HG02678 (cell line): ENCODE data around the gene WDR53.
"Not testable (repeated sequence)": the region's sequence is repeated elsewhere in the genome, so short reads cannot be mapped to it uniquely, and the experiment has no call there.

Experiments
- ATAC-seq: cut with Tn5 transposase; IDR thresholded peaks from one replicate; pipeline ENCODE4 v1.9.1; 2021; ENCODE audit warnings: mild to moderate bottlenecking, moderate library complexity; ENCODE audit not compliant: unreplicated experiment

Gene WDR53

GRCh38 chr3:196568246-196569002 lies at the start of gene WDR53, which contains the start of gene FBXO45:
Gene WDR53, minus strand, starts transcription at chr3:196568554. Its CDS starts 7,079 bp downstream, at chr3:196561475.
Gene FBXO45, plus strand, starts transcription at chr3:196568660. Its CDS starts 325 bp downstream, at chr3:196568985.
- ATAC-seq = peak; percentile 89

GRCh38 chr3:196617256-196617655 lies 48.9 kb upstream of the WDR53 start:
- no peak for ATAC-seq

GRCh38 chr3:196615234-196615633 lies 46.9 kb upstream of the WDR53 start:
- ATAC-seq = not testable (repeated sequence)

DNA sequence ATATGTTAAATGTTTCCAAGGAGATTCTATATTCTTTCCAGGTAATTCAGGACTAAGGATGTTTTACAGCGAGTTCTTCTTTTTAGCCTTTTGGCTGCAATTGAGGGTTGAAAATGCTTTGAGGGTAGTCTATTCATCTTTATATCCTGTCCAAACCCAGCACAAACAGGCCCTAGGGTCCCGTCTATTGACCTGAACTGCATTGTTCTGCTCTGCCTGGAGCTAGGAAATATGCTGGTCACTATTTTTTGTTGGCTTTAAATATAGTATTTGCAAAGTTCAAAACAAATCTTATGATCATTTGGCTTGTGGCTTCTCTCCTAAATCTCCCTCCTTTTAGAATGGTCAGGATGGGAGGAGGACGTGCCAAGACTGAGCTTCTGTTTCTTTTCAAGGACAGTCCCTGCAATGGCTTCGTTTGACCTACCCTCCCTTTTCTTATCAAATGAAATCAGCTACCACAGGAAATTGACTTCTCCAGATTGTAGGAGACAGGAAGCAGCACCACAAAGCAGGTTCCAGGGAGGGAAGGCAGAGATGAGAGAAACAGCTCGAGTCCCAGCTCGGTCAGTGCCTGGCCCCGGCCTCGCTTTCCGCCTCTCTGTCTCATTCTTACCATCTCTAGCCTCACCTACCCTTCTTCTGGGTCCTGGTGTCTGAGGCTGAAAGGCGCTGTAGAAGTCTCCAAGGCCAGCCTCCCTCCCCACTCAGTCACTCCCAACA lies 43.6 kb upstream of the WDR53 start:
- no peak for ATAC-seq

GRCh38 chr3:196609805-196610515 lies 41.6 kb upstream of the WDR53 start:
- no peak for ATAC-seq

GRCh38 chr3:196609343-196609775 lies 41.0 kb upstream of the WDR53 start:
- ATAC-seq = peak; percentile 72

GRCh38 chr3:196608693-196609092 lies 40.3 kb upstream of the WDR53 start:
- no peak for ATAC-seq

DNA sequence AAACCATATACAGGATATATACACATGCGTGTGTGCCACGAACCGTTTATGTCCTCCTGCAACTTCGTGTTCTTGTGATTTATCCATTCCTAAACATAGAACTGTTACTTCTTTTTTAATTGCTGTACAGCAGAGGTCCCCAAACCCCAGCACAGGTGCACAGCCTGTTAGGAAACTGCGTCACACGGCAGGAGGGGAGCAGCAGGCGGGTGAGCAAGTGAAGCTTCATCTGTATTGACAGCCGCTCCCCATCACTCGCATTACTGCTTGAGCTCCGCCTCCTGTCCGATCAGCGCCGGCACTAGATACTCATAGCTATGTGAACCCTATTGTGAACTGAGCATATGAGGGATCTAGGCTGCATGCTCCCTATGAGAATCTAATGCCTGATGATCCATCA lies 36.2 kb upstream of the WDR53 start:
- ATAC-seq = no peak

- ATAC-seq = no peak
These were observed 35.3 kb upstream of the WDR53 start for GRCh38 chr3:196603683-196604082.

DNA sequence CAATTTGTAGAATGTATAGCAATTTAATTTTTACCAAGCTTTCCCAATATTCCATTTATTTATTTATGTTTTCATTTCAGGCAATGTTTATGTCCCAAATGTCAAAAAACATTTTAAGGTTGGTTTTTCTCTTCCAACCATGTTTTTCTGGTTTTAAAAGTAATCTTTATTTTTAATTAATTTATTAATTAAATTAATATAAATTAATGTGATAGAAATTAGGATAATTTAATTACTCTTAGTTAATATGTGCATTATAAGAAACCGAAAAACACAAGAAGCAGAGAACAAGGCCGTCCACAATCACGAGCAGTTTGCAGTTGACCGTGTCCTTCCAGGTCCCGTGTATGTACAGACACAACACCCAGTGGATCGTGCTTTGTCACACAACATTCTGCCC lies 34.3 kb upstream of the WDR53 start:
- no peak for ATAC-seq

DNA sequence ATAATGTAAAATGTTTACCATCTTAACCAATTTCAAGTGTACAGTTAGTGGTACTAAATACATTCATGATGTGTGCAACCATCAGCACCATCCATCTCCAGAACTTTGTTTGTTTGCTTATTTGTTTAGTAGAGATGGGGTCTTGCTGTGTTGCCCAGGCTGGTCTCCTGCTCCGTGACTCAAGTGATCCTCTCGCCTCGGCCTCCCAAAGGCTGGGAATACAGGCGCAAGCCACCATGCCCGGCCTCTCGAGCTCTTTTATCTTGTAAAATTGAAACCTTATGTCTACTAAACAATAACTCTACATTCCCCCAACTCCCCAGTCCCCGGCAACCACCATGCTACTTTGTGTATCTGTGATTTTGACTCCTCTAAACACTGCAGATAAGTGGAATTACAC lies 32.0 kb upstream of the WDR53 start:
- no peak for ATAC-seq

DNA sequence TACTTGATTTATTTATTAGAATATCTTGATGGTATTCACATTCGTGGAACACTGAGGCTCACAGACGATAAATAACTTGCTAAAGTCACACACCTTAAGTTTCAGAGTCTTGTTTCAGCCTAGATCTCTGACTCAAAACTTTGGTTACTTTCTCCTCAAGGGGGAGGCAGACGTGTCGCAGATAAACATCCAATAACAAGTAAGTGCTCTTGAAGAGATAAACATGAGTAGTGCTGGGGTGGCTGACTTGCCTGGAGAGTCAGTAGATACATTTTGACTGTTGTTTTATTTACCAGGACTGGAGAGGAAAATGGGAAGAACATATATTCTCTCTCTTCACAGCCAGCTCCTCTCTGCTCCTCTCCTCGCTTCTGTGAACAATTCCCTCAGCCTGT lies 31.4 kb upstream of the WDR53 start:
- no peak for ATAC-seq

GRCh38 chr3:196597971-196598733 lies 29.8 kb upstream of the WDR53 start:
- ATAC-seq = not testable (repeated sequence)

DNA sequence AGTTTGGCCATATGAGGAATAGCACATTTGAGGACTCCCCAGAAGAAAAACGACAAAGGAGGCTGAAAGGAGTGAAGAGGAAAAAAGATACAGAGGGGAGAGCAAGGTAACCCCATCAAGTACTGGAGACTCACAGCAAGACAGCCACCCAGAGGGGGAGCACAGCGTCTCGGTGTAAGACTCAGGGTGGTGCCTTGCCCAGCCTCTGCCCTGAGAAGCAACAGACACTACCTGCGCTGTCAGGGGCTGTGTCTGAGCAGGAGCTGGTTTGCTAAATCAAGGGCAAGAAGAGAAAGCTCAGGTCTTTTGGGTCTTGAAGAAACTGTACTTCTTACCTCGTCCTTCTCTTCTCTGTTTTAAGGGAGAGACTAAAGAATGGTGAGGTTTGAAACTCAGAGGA lies 28.0 kb upstream of the WDR53 start:
- ATAC-seq = no peak

DNA sequence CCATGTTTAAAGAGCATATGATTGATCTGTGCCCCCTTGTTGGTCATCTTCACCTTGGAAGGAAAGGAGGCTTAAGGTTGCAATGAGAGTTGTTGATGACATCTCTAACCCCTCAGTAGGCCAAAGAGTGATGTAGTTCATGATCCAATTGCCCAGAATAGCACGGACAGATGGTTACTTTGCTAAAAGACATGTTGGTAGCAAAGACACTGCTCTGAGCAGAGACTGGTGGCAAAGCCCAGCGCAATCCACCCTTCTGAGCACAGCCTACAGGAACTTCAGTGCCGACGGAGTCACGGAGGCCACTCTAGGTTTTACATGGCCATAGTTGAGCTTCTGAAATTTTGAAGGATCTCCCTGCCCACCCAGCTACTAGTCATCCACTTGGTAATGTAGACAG lies 21.9 kb upstream of the WDR53 start:
- no peak for ATAC-seq

GRCh38 chr3:196585044-196585757 lies 16.8 kb upstream of the WDR53 start:
- no peak for ATAC-seq

DNA sequence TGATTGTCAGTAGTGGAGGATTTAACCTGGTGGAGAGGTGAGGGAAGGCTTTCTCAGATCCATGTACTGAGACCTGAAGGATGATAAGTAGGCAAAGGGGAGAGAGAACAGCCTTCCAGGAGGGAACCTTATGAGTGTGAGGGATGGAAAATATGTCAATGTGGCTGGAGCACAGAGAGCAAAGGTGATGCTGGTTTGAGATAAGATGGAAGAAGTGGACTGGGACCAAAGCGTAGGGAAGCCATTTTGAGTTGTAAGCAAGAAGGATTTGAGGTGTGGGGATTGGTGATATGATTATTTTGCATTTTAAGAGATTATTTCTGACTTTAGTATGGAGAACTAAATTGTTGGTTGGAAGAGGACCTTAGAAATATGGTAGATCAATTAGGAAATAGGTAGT lies 4.0 kb upstream of the WDR53 start:
- ATAC-seq = no peak

GRCh38 chr3:196570332-196570731 lies 2.0 kb upstream of the WDR53 start:
- ATAC-seq = not testable (repeated sequence)

DNA sequence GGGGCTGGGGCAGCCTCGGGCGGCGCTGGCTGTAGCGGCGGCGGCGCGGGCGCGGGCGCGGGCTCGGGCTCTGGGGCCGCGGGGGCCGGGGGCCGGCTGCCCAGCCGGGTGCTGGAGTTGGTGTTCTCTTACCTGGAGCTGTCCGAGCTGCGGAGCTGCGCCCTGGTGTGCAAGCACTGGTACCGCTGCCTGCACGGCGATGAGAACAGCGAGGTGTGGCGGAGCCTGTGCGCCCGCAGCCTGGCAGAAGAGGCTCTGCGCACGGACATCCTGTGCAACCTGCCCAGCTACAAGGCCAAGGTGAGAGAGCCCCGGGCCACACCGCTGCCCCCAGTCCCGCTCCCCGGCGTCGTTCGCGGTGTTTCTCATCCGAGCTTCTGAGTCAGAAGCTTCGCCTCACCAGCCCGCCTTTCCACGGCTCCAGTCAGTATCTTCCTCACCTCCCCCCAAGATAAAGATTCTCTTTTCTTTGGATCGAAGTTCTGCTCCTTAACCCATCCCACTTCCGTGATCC lies 706 bp upstream of the WDR53 start:
- ATAC-seq = peak; percentile 34

- ATAC-seq = no peak
These were observed 4.6 kb downstream of the WDR53 start for GRCh38 chr3:196563721-196564225.
